PFSK-1 (cell line): Measurements from ENCODE around the gene COL2A1.

ENCODE experiments used
- FOXP2 ChIP-seq: optimal IDR thresholded peaks from 2 replicates; pipeline ENCODE3; 2011; ENCODE audit warnings: borderline replicate concordance, control low read depth, inconsistent platforms; ENCODE audit not compliant: insufficient read depth; ENCODE audit errors: extremely low read length, extremely low read depth
- POLR2AphosphoS5 ChIP-seq: IDR thresholded peaks from 2 replicates; pipeline ENCODE4 v1.6.1; 2012; ENCODE audit warnings: low read depth, mild to moderate bottlenecking, control low read depth, low read length, moderate library complexity
- REST ChIP-seq, 2 experiments: IDR thresholded peaks; 2 replicates each; pipeline versions ENCODE4 v1.6.1 to v1.8.0; 2011 to 2012; ENCODE audit warnings: low read depth in 2 of 2, low read length in 2 of 2, control low read depth in 1 of 2, inconsistent platforms in 1 of 2, mild to moderate bottlenecking in 1 of 2, moderate library complexity in 1 of 2; ENCODE audit not compliant: insufficient read depth in 1 of 2
- SIN3A ChIP-seq: IDR thresholded peaks from 2 replicates; pipeline ENCODE4 v1.6.1; 2012; ENCODE audit warnings: mild to moderate bottlenecking, low read length, moderate library complexity, borderline replicate concordance; ENCODE audit not compliant: insufficient read depth
- TAF1 ChIP-seq: IDR thresholded peaks from 2 replicates; pipeline ENCODE4 v1.6.1; 2012; ENCODE audit warnings: low read length, control low read depth, borderline replicate concordance; ENCODE audit not compliant: insufficient read depth

Gene COL2A1

DNA sequence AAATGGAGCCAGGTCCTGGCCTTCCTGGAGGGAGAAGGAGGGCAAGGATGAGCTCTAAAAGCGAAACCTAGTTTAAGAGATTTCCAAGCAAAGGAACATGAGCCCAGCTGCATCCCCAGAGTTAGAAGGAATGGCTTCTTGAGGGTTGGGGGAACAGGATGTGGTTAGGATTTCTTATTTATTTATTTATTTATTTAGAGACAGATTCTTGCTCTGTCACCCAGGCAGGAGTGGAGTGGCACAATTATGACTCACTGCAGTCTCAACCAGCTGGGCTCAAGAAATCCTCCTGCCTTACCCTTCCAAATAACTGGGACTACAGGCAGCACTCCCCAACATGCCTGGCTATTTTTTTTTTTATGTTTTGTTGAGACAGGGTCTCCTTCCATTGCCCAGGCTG, 66.2 kb downstream of the COL2A1 start:
- TF ChIP-seq TAF1 (no peak), FOXP2 (no peak), POLR2AphosphoS5 (no peak), SIN3A (no peak), REST (IDR thresholded peaks at IDR 0.05; ENCODE audit: insufficient read depth in 1 of 2, low read depth in 2 of 2, low read length in 2 of 2) (no peak)

- TF ChIP-seq FOXP2, result peak; percentile 24
- no peak for TF ChIP-seq TAF1
- TF ChIP-seq SIN3A, result no peak
These were observed 69.1 kb downstream of the COL2A1 start for GRCh38 chr12:47935184-47935583.

DNA sequence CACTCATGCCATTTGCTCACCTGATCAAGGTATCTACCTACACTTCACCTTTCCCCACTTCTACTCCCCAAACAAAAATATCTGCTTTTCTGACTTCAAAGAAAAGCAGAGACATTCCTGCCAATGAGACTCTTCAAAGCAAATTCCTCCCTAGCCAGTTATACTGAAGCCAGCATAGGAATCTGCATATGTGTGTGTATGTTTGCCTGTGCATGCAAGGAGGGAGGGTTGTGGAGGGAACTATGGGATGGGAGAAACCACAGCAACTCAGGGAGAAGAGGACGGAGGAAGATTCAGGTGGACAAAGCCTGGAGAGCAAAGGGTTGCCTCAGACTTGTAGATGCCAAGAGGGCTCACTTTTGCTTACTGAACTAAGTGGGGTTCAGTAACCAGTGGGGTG, 73.1 kb downstream of the COL2A1 start:
- no peak for TF ChIP-seq REST (IDR thresholded peaks at IDR 0.05; ENCODE audit: insufficient read depth in 1 of 2, low read depth in 2 of 2, low read length in 2 of 2)
- TF ChIP-seq FOXP2, result no peak
- TF ChIP-seq TAF1, result no peak
- TF ChIP-seq POLR2AphosphoS5, result no peak
- no peak for TF ChIP-seq SIN3A

GRCh38 chr12:47930634-47931033, 73.6 kb downstream of the COL2A1 start:
- TF ChIP-seq TAF1 (no peak), SIN3A (no peak), POLR2AphosphoS5 (no peak), FOXP2 (no peak), REST (IDR thresholded peaks at IDR 0.05; ENCODE audit: insufficient read depth in 1 of 2, low read depth in 2 of 2, low read length in 2 of 2) (no peak)

- TF ChIP-seq REST (IDR thresholded peaks at IDR 0.05; ENCODE audit: insufficient read depth in 1 of 2, low read depth in 2 of 2, low read length in 2 of 2) (no peak), POLR2AphosphoS5 (no peak), TAF1 (no peak), FOXP2 (no peak), SIN3A (no peak)
These were observed 76.9 kb downstream of the COL2A1 start for GRCh38 chr12:47927346-47927745.
